ENCODE results near the gene VSIG1. TPM values are rescaled to one million over a fixed set of nuclear protein-coding genes. Genes with fewer than 3 reads are reported as not detected.
A peak's percentile ranks its signal among the peaks of the same experiment; 100 is the strongest.

VSIG1 gene
- not detected in 2 replicates for total RNA-seq (2013; cell fraction: nucleolus; rRNA removed)
- not detected in 2 replicates for total RNA-seq (2014; rRNA removed)
- 0.05 TPM in 1 of 2 replicates, not detected in the other for total RNA-seq (2014; rRNA removed; fragmentation: Illumina TruSeq; extraction: Trizol)
- total RNA-seq (2021), result not detected in 2 replicates
- polyA plus RNA-seq (2011; ENCODE audit: low read depth), result not detected
- polyA plus RNA-seq (2011; rRNA removed), result 0.03 and 0.04 TPM in 2 replicates
- not detected in 2 replicates for polyA plus RNA-seq (2011; cell fraction: cytosol; rRNA removed)
- not detected in 2 replicates for polyA plus RNA-seq (2011; cell fraction: nucleus; rRNA removed)
- polyA plus RNA-seq (2012), result 0.04 TPM in 1 of 2 replicates, not detected in the other
- polyA plus RNA-seq (2014; fragmentation: Illumina TruSeq; extraction: Trizol), result 0.06 TPM in 1 of 2 replicates, not detected in the other
- polyA plus RNA-seq (2014; fragmentation: Nextera tagmentation; extraction: Ambion mirVana), result not detected
- polyA plus RNA-seq (2014; rRNA removed), result 0.08 TPM in 1 of 2 replicates, not detected in the other
- not detected for polyA plus RNA-seq (2016; fragmentation: Nextera tagmentation; extraction: Ambion mirVana)
- polyA minus RNA-seq (2011; rRNA and poly(A)+ RNA removed), result 0.15 TPM in 1 of 2 replicates, not detected in the other
- not detected in 2 replicates for polyA minus RNA-seq (2011; cell fraction: cytosol; rRNA and poly(A)+ RNA removed)
- not detected in 2 replicates for polyA minus RNA-seq (2011; cell fraction: nucleus; rRNA and poly(A)+ RNA removed)
- Bru-seq, nascent RNA, result percentile 14 among the genes with signal in this experiment
- BruChase-seq, experiment 1, labeled RNA remaining after a 6-hour chase, result percentile 6 among the genes with signal in this experiment
- percentile 3 among the genes with signal in this experiment for BruChase-seq, experiment 2, labeled RNA remaining after a 2-hour chase
- long read RNA-seq, experiment 1, result 0 reads
- long read RNA-seq, experiment 2, result 0 reads

DNA sequence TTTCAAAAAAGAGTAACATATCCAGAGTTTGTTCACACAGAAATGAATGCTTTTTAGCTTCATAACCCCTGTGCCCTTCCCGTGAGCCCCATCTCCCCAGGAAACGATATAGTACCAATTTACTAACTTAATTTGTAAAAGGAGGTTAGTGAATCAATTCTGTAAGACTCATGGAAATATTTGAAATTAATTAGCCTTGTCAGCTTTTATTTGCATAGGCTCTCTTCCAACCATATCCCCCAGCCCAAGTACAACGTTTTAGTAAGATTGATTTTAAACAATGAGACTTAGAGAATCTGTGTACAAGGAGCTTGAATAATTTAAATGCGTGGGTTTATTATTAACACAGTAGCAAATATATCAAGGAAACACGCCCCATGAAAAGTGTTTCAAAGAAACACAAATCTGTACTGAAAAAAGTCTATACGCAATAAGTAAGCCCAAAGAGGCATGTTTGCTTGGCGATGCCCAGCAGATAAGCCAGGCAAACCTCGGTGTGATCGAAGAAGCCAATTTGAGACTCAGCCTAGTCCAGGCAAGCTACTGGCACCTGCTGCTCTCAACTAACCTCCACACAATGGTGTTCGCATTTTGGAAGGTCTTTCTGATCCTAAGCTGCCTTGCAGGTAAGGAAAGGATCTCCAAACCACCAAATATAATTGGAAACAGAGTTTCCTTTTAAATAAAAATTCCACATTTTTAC lies at the start of gene VSIG1:
TSS of gene VSIG1 (plus strand) at position 512 of the 703 bp plus-strand sequence. CDS start at position 578, 66 bp downstream.
- ChIA-PET CTCF (no interaction called here), RAD21 (ENCODE audit: unreplicated experiment) (no interaction called here), POLR2A (no interaction called here), SMC1A (ENCODE audit: uncharacterized antibody, unreplicated experiment) (interaction anchor here (1.1 kb wide), 1 partner anchor 43 kb away, joined by 3 read pairs; no protein-coding TSS in a partner anchor)
- no peak within 1 kb of the TSS for H3K4me2 ChIP-seq (ENCODE audit: control insufficient read depth, insufficient read depth)
- intact Hi-C loops (cut with micrococcal nuclease; ENCODE audit: unreplicated experiment) (no loop called here), in situ Hi-C loops (cut with MboI) (no loop called here)
- WGBS (ENCODE audit: insufficient coverage, insufficient replicate concordance, low lambda C conversion rate, missing lambda C conversion rate), result 38% methylated on average over 10 of the region's 10 CpGs
- ATAC-seq (no peak), FAIRE-seq (no peak), DNase-seq (ENCODE audit: low read depth, low spot score) (no peak)
- H2AFZ ChIP-seq (ENCODE audit: control insufficient read depth, low read depth, low read length), result no peak within 1 kb of the TSS
- H3K27ac ChIP-seq (ENCODE audit: control insufficient read depth, insufficient read depth), result no peak within 1 kb of the TSS
- no TSS peak for BruUV-seq (replicated peaks)
- TF ChIP-seq ATF7 (IDR thresholded peaks at IDR 0.05; ENCODE audit: low read depth) (no peak), KDM1A (IDR thresholded peaks at IDR 0.05; ENCODE audit: borderline replicate concordance) (no peak)
- H3K4me3 ChIP-seq, result no peak within 1 kb of the TSS
- no peaks in the 10 kb centered on the region for H3K9me3 ChIP-seq (replicated peaks; ENCODE audit: control insufficient read depth, insufficient read depth, low read length)
- H3K36me3 ChIP-seq (ENCODE audit: control insufficient read depth in 2 of 2, insufficient read depth in 2 of 2, low read length in 1 of 2), result no peaks in the 10 kb centered on the region
- no peaks in the 10 kb centered on the region for H3K79me2 ChIP-seq (ENCODE audit: control insufficient read depth, insufficient read depth, low read length)
- H3K4me1 ChIP-seq (ENCODE audit: control insufficient read depth, insufficient read depth, low read length), result no peaks in the 10 kb centered on the region
- no peaks in the 10 kb centered on the region; a peak in 1 of 4 replicates for H3K27me3 ChIP-seq (replicated peaks in 1 of 2; ENCODE audit: control insufficient read depth in 2 of 2, insufficient read depth in 2 of 2, low read length in 1 of 2)
- no peak within 1 kb of the TSS for H3K9ac ChIP-seq (ENCODE audit: control insufficient read depth, insufficient read depth, low read length)
- no peaks in the 10 kb centered on the region for H4K20me1 ChIP-seq (ENCODE audit: control insufficient read depth, insufficient read depth)

- no peaks in the 10 kb centered on the region for H3K36me3 ChIP-seq (ENCODE audit: control insufficient read depth in 2 of 2, insufficient read depth in 2 of 2, low read length in 1 of 2)
- CTCF ChIA-PET, result interaction anchor here (1.5 kb wide), 1 partner anchor 18 kb away, joined by 3 read pairs; no protein-coding TSS in a partner anchor
- POLR2A ChIA-PET, result no interaction called here
- H2AFZ ChIP-seq (ENCODE audit: control insufficient read depth, low read depth, low read length), result no peak overlapping the region
- no TSS peak for BruUV-seq (replicated peaks)
- H3K79me2 ChIP-seq (ENCODE audit: control insufficient read depth, insufficient read depth, low read length), result no peaks in the 10 kb centered on the region
- WGBS (ENCODE audit: insufficient coverage, insufficient replicate concordance, low lambda C conversion rate, missing lambda C conversion rate), result 52% methylated on average over 6 of the region's 6 CpGs
- H3K27ac ChIP-seq (ENCODE audit: control insufficient read depth, insufficient read depth), result no peak overlapping the region
- DNase-seq (ENCODE audit: low read depth, low spot score) (no peak), ATAC-seq (no peak), FAIRE-seq (no peak)
- H3K4me3 ChIP-seq, result no peak overlapping the region
- no peaks in the 10 kb centered on the region; the same call in 2 of the 3 replicates for H3K9me3 ChIP-seq (replicated peaks; ENCODE audit: control insufficient read depth, insufficient read depth, low read length)
- in situ Hi-C loops (cut with MboI), result no loop called here
- H3K4me2 ChIP-seq (ENCODE audit: control insufficient read depth, insufficient read depth), result no peak overlapping the region
- no peaks in the 10 kb centered on the region for H4K20me1 ChIP-seq (ENCODE audit: control insufficient read depth, insufficient read depth)
- no peak overlapping the region for H3K9ac ChIP-seq (ENCODE audit: control insufficient read depth, insufficient read depth, low read length)
- intact Hi-C loops (cut with micrococcal nuclease; ENCODE audit: unreplicated experiment), result no loop called here
- no peaks in the 10 kb centered on the region for H3K4me1 ChIP-seq (ENCODE audit: control insufficient read depth, insufficient read depth, low read length)
- H3K27me3 ChIP-seq (replicated peaks in 1 of 2; ENCODE audit: control insufficient read depth in 2 of 2, insufficient read depth in 2 of 2, low read length in 1 of 2), result no peaks in the 10 kb centered on the region
- RAD21 ChIA-PET (ENCODE audit: unreplicated experiment), result no interaction called here
- SMC1A ChIA-PET (ENCODE audit: uncharacterized antibody, unreplicated experiment), result no interaction called here
- TF ChIP-seq ASH2L (IDR thresholded peaks at IDR 0.05; ENCODE audit: borderline replicate concordance, low read depth), result no peak
- TF ChIP-seq ETV6 (conservative IDR thresholded peaks at IDR 0.05 in 1 of 2, IDR thresholded peaks at IDR 0.05 in 1 of 2; ENCODE audit: borderline replicate concordance in 1 of 2, low read depth in 1 of 2), result no peak
- no peak for TF ChIP-seq SP1 (IDR thresholded peaks at IDR 0.05; ENCODE audit: low read depth, low read length)
- no peak for TF ChIP-seq USF1 (IDR thresholded peaks at IDR 0.05; ENCODE audit: borderline replicate concordance, extremely low read length, insufficient read depth, low read depth, low read length)
- no peak for TF ChIP-seq PKNOX1 (IDR thresholded peaks at IDR 0.05)
- TF ChIP-seq RAD21 (IDR thresholded peaks at IDR 0.05; ENCODE audit: insufficient read depth, low read depth, low read length), result no peak
- no peak for TF ChIP-seq RFX5 (IDR thresholded peaks at IDR 0.05; ENCODE audit: low read depth, low read length)
- TF ChIP-seq ZNF207 (IDR thresholded peaks at IDR 0.05; ENCODE audit: borderline replicate concordance), result no peak
- TF ChIP-seq SMAD5 (IDR thresholded peaks at IDR 0.05; ENCODE audit: low read depth), result no peak
These were observed 48.7 kb upstream of the VSIG1 start for GRCh38 chrX:107996124-107996523.

All from GM12878 (cell line).